ENCODE data around the gene RACK1. TPM values are rescaled to one million over a fixed set of nuclear protein-coding genes. Genes with fewer than 3 reads are reported as not detected.
"Not testable (repeated sequence)": the region's sequence is repeated elsewhere in the genome, so short reads cannot be mapped to it uniquely, and the experiment has no call there.

RACK1 gene
- 2,696 and 2,799 TPM in 2 replicates for total RNA-seq (2014; rRNA removed; shearing (Covaris generic))

GRCh38 chr5:181243564-181244343, at the start of gene RACK1:
Gene RACK1, minus strand, starts transcription at chr5:181243906. Its CDS starts 106 bp downstream, at chr5:181243800.
- peak; percentile 91 for DNase-seq (ENCODE audit: low spot score)

DNA sequence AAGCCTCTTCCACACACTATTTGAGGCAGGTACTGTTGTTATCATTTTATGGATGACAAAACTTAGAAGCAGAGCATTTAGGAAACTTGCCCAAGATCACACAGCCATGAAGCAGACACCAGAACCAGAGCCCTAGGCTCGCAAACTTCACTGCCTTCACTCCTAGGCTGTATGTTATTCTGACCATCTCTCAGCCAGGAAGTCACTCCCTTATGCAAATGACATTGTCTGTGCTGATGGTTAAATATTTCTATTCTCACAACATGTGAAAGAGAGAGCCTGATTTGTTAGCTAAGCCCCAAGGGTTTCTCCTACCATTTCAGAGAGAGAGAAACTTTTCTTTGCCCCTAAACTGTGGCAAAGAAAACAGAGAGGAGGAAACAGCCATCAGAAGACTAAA, 43.6 kb upstream of the RACK1 start:
- not testable (repeated sequence) for DNase-seq (ENCODE audit: low spot score)

DNA sequence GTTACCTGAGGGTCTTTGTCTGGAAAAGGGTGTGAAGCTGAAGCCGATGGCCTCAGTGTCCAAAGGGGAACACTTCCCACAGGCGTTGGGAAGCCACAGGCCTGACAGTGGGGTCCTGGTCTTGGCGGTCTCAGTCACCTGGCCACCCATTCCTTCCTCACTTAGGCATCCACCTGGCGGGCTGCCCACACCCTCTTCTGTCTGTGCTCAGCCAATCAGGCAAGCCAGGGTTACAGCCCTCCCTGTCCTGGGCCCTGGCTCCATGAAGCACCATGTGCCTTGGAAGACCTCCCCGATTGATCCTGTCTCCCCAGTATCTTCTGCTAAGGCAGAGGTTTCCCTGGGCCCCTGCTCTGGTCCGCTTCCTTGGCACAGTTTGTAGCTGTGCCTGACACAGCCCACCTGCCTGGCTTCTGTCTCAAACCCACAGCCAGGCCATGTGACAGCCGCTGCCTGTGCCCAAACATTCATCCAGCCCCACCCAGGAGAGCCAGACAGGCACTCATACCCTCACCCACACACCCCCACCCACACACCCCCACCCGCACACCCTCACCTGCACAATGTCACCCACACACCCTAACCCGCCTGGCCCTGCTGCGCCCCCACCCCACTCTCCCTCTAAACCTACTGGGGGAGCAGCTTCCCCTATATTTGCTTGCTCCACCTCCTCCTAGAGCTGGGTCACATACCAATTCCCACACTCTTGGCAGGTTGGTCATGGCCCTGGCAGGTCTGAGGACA, 42.4 kb upstream of the RACK1 start:
- not testable (repeated sequence) for DNase-seq (ENCODE audit: low spot score)

DNA sequence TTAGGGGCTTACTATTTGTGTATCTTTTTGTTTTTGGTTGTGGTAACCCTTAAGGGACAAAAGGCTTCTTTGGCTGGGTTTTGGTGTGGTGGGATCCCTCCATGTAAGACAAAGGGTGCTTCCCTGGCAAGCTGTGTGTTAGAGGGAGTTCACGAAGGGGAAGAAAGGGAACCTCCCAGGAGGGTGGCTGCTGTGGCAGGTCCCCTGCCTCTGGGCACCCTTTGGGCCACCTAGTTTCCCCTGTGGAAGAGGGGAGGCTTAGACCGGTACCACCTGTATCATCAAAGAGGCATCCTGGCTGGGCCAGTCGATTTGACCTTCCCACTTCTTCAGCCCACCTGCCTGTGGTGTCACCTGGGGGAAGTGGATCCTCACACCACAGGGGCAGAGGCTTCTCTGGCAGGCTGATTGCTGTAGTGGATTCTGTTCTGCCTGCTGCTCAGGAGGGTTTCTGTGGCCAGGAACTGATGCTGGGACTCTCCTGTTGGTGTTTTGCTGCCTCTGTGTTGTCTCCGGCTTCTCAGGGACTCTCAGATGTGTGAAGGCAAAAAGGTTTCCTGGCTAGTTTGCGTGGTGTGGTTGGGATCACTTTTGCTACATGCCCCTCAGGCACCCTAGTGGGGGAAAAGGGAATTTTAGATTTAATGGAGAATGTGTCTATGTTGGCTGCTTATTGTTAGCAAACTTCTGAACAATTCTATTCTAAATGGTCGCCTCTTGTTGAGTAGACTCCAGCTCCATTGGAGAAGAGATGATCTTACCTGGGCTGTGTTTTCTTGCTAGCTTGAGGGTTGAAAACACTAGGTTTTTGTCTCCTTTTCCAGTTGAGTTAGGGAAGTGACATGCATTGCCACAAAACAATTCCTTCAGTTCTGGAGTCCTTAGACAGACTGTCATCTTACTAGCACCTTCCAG, 40.4 kb upstream of the RACK1 start:
- not testable (repeated sequence) for DNase-seq (ENCODE audit: low spot score)

DNA sequence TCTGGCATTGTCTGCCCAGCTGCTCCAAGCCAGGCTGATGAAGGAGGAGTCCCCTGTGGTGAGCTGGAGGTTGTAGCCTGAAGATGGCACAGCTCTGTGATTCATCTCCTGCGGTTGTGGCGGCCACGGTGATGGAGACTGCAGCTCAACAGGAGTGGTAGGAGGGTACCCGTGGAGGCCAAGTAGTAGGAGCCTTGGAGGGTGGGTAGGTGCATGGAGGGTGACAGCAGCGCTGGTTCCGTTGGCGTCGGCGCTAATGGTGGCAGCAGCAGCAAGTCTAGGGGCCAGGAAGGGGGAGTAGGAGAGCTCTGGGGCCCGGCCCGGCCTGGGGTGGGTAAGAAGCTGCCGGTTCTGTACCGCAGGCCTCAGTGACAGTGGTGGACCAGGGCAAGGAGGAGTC, 39.6 kb upstream of the RACK1 start:
- no peak for DNase-seq (ENCODE audit: low spot score)

DNA sequence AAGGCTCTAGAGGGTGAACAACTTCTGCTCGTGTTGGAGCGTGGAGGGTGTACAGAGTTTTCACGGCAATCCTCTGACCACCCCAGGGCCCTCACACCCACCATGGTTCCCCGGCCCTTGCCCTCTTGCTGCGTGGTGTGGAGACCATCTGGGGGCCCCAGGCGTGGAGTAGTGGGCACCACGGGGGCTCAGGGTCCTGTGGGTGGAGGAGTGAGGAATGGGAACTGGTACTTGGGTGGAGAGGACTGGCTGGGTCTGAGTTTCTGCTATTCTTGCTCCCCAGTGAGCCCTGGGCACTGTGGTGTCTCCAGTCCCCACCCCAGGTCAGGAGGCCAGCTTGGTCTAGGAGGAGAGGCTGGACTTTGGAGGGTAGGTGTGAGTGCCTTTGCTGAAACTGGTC, 39.2 kb upstream of the RACK1 start:
- no peak for DNase-seq (ENCODE audit: low spot score)

GRCh38 chr5:181282415-181282814, 38.7 kb upstream of the RACK1 start:
- DNase-seq (ENCODE audit: low spot score), result not testable (repeated sequence)

- no peak for DNase-seq (ENCODE audit: low spot score)
Observed at GRCh38 chr5:181281984-181282316, 38.2 kb upstream of the RACK1 start.

DNA sequence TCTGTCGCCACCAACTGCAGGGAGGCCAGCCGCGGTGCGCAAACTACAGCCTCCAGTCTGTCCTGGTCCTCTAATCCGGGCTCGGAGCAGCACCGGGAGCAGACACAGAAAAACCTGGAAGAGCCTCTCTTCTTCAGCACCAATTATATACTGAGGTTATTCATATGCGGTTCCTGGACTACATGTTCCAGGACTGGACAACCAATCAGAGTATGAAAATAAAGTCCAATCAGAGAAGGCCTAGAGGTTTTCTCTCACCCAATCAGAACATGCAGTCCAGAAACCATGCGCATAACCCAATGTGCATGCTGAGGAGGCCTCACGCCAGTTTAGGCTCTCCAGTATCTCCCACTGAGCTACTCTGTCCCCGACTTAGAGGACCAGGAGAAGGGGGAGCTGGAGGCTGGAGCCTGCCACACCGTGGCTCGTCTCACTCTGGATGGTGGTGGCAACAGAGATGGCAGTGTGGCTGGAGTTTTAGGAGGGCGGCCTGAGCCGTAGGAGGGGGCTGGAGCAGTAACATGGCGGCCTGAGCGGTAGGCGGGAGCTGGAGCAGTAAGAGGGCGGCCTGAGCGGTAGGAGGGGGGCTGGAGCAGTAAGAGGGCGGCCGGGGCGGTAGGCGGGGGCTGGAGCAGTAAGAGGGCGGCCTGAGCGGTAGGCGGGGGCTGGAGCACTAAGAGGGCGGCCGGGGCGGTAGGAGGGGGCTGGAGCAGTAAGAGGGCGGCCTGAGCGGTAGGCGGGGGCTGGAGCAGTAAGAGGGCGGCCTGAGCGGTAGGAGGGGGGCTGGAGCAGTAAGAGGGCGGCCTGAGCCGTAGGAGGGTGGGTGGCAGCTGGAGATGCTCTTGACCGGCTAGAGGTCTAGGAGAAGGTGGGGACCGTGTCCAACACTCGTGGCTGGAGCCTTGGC, 37.6 kb upstream of the RACK1 start:
- no peak for DNase-seq (ENCODE audit: low spot score)

DNA sequence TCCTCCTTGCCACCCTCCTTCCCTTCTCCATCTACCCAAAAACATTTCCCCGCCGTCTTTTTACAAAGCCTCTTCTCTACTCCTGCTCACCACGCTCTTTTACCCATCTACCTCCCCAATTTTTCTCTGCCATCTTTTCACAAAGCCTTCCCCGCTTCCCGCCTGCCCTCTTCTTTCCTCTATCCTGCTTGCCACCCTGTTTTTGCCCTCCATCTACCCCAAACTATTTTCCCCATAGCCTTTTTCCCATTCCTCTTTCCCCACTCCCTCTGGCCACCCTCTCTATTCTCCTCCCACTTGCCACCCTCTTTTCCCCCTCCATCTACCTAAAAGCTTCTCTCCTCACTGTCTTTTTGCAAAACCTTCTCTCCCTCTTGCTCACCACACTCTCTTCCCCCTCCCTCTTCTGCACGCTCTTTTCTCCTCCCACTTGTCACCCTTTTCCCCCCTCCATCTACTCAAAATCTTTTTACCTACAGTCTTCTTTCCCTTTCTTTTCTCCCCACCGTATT, 36.6 kb upstream of the RACK1 start:
- no peak for DNase-seq (ENCODE audit: low spot score)

DNA sequence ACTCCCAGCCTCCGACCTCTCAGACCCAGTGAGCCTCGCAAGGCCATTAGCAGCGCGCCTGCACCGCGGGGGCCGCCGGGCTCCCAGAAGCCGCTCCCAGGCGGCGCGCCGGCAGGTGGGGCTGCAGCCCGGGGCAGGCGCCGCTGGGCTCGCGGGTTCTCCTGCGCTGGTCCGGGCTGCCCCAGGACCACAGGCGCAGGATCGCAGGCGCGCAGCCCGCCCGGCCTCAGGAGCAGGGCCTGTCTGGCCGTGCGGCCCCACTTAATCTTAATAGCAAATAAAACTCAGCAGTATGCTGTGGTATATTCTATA, 29.7 kb upstream of the RACK1 start:
- not testable (repeated sequence) for DNase-seq (ENCODE audit: low spot score)

DNA sequence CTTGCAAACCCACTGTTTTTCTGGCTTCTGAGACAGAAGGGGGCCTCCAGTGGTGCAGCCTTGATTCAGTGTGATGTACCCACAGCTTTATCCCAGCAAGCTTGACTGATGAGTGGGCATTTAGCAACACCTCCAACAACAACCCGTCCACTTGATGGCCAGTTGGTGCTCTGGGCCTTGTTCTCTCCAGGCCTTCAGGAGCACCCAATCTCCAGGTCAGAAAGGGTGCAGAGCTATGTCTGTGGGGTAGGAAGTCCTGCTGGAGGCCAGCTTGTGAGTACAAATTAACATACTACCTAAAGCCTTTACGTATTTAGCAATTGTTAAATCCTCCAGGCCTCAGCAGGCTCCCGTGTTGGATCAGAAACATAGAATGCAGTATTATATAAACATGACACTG, 27.4 kb upstream of the RACK1 start:
- no peak for DNase-seq (ENCODE audit: low spot score)

DNA sequence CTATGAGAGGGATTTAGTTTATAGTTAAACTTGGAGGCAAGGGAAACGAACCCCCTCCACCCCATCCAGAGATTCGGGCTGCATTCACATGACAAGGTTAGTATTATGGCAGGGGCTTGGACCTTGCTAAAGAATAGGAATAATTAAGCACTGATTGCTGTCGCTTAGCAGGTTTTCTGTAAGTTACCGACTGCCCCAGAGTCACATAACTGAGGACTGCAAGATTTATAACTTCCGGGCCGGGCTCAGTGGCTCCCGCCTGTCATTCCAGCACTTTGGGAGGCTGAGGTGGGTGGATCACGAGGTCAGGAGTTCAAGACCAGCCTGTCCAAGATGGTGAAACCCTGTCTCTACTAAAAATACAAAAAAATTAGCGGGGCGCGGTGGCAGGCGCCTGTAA, 24.2 kb upstream of the RACK1 start:
- not testable (repeated sequence) for DNase-seq (ENCODE audit: low spot score)

GRCh38 chr5:181267291-181267904, 23.7 kb upstream of the RACK1 start:
- DNase-seq (ENCODE audit: low spot score), result not testable (repeated sequence)

GRCh38 chr5:181265092-181265671, 21.5 kb upstream of the RACK1 start:
- no peak for DNase-seq (ENCODE audit: low spot score)

- DNase-seq (ENCODE audit: low spot score), result no peak
Observed at GRCh38 chr5:181263633-181264032, 19.9 kb upstream of the RACK1 start.

GRCh38 chr5:181261320-181262049, 17.8 kb upstream of the RACK1 start:
- DNase-seq (ENCODE audit: low spot score), result peak; percentile 69

DNA sequence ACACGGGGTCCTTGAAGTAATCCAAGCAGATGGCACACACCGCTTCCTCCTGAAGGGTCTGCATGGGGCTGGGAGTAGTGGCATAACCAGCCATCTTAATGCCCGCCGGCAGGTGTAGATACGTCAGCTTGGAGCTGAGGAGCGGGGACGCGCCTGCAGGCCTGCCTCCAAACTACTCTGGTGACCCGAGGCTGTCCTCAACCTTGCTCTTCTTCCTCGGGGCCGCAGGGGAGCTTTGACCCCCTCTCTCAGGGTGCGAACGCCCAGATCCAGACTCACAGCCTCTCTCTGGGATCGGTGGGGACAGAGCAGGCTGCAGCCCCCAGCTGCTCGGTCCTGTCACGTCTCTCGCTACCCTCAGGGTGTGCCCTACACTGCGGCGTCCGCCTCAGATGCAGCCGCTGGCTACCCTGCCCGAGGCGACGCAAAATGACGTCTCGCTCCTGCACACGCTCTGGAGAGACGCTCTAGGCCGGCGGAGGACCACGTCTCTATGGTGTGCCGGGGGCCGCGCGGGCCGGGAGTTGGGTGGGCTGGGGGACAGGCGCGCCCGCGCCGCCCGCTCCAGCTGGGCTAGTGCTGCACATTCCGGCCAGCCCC, 17.1 kb upstream of the RACK1 start, which contains the start of gene TRIM52:
Gene TRIM52, minus strand, starts transcription at position 424 of the 600 bp plus-strand sequence. Its CDS starts 330 bp downstream, at position 94.
- peak; percentile 84 for DNase-seq (ENCODE audit: low spot score)
